SIG-M5 treated with dmso at 0.1 percent for 504 hours (cell line): Measurements from ENCODE around the gene AKAP6.

Experiments
- DNase-seq: peaks from one replicate; lab custom pipeline; 2025; ENCODE audit not compliant: unreplicated experiment; lab: John Stamatoyannopoulos, UW

Gene AKAP6

DNA sequence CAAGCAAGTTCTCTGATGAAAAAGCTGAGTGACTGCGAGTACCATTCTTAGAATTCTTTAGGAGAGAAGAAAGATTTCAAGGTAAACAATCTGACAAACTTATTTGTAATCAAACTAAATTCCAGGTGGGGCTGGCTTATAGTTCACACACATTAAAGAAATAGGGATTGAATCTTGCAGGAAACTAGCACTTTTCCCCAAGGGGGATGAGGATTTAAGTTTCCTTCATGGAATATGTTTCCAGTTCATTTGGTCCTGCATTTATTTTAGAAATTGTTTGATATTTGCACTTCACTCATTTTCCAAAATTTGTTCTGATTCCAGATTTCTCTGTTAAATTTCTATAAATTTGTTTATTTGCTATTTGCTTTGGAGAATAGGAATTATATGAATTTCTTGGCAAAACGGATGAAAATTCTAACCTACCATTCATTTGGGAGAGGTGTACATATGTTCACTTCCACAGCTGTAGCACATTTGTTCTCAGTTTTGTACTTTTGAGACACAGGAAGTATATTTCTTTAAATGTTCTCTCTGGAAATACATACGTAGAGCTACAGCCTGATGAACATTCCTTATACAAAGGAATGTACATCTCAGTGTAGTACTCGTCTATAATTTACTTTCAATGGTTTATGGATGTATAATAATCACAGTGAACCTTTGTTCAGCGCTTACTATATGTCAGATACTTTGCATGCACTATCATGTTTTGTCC, 145.5 kb downstream of the AKAP6 start:
- DNase-seq, result no peak

DNA sequence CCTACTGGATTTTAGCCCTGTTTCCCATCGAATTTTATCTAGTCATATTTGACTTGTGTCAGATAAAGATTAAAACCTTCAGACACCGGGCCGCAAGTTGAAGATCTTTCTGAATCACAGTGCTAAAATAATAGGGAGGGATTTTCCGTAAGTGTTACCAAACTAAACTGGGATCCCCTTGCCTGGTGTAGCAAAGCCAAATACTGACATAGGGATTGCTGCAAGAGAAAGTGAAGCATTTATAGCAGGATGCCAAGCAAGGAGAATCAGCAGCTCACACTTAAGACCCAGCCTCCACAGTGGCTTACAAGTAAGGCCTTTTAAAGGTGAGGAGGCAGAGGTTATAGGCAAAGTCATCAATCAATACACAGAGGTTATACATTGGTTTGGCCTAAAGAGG, 147.4 kb downstream of the AKAP6 start:
- DNase-seq, result no peak

DNA sequence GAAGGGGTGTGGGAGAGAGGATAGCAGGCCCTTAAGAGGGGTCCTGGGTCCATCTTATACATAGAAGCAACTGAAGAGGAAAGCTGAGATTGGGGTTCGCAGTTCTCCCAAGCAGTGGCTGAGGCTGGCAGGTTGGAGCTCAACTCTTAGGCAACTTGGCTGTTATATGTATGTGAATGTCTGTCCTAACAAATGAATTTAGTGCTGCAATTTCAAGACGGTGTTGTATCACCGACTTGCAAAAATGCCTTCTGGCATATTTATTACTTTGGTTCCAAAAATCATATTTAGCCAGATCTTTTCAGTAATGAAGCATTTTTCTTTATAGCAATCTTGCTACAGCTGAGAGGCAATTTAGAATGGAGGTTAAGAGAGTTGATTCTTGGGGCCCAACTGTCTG, 148.3 kb downstream of the AKAP6 start:
- no peak for DNase-seq

DNA sequence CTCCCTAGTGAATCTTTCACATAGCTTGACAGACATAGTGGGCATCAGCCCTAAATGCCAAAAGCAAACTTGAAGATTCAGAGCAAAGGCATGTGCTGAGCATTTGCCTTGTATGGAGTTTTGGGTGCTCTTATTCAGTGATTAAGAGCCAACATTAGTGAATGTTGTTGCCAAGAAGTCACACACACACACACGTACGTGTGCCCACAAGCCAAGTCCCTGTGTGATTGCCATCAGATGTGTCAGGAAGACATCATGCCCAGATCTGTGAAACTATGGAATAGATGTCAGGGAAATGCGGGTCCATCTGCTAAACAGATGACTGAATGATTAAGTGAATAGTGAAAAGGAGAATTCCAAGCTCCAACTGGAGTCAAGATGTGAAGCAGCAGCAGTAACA, 149.0 kb downstream of the AKAP6 start:
- DNase-seq, result no peak

DNA sequence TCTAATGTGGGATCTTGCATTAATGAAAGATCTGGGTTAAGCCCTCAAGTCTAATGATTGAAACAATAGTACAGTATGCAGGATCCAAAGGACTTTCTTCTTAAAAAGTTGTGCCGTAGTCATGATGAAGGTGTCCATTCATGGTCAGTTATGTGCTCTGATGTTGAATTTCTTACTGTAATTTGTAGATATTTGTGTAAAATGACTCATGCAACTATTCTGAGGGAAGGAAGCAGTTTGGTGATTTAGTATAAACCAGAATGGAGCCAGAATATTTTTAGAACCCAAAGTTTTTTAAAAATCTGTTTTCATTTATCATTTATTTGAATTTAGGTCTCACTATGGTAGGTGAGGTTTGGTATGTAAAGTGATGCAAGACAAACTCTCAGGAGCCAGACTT, 151.2 kb downstream of the AKAP6 start:
- no peak for DNase-seq

DNA sequence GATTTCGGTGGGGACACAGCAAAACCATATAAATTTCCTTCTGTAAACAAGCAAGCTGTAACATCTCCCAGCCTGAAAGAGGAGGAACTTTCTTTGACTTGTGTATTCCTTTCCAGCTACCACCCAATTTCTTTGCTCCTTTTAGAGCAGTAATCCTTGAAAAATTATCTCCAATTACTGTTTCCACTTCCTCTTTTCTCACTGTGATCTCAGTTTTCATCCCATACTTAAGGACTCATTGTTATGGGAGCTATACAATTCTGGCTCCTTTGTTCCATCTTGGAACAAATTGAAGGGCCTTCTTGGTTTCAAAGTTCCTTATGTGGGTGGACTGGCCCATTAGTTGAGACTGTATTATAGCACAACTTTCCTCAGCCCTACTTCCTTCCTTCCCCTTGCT, 152.6 kb downstream of the AKAP6 start:
- DNase-seq, result no peak

DNA sequence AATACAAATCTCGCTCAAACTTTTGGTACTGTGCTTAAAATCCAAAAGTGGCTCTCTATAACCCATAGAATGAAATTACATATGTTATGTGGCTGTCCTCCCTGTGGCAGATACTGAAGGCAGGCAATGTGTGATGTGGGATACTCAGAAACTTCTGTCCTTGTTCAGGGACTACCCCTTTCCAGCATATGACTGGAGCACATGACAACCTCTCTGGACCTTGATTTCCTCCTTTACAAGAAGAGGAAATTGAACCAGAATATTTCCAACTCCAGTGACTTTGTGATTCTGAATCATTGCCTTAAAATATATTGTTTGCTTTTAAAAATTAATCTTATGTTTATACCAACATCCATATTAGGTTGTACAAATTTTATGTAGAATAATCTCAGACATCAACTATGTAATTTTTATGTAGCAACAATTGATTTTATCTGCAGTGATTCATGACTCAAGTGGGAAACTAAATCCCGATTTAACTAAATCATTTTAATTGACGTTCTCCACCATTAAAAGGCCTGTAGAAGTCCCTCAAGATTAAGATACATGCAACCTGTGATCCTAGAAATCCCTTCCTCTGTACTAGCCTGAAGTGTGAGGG, 162.4 kb downstream of the AKAP6 start:
- no peak for DNase-seq

DNA sequence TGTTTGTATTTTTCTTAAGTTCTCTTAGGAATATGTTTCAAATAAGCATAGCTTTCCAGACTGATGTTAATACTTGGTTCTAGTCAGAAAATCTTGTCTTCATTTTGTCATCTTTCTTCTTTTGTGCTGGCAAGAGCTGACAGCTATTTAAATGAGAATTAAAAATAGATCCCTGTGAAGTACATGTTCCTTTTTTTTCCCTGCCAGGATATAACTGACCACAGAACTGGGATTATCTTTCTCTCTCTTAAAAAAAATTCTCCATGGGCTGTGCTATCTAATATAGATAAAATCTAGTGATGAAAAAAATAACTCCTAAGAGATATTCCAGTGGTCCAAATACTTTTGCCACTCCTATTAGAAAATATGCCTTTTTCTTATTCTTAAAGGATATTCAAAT, 163.4 kb downstream of the AKAP6 start:
- DNase-seq, result no peak

DNA sequence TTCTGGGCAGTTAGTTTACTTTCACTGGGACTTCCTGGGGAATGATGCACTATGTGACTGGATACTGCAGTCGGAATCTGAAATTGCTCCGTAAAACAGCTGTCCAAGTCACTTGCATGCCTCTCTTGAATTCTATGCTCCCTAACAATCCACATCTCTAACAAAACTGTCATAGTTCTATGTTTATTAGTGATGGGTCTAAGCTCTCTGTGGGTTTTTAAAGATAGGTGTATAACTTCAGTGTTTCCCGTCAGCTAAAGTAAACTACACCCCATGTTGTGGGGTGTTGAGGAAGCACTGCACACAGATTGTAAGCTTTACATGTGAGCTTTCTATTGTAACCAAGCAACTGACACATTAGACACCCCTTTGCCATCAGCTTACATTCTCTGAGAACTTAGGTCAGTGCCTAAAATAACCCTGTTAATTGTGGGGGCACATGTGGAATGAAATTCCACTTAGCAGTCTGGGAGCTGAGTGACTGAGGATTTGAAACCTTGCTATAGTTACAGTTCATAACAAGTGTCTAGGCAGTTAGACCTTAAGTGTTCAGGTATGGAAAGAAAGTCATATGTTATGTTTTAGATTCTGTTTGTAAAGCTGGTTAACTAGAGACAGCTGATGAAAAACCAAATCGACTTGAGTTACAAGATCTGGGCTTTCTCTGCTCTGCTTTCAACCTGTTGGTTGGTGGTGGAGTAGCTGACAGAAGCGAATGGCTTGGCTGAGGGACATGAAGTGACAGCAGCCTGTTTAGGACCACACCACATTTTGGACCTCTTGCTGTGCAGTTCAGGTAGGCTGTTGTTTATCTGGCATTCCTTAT, 165.7 kb downstream of the AKAP6 start:
- DNase-seq, result no peak

DNA sequence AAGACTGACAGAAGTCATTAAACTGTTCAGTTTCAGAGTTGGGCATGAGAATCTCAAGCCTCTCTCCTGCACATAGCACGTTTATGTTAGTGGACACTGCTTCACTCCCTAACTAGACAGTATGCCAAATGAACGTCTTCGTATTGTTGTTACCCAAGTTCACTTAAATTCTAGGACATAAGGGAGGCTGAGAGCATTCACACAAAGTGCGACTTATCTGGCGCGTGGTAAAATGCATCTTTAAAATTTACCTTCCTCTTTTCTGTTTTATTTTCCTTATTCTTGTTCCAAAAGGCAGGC, 166.3 kb downstream of the AKAP6 start:
- no peak for DNase-seq

DNA sequence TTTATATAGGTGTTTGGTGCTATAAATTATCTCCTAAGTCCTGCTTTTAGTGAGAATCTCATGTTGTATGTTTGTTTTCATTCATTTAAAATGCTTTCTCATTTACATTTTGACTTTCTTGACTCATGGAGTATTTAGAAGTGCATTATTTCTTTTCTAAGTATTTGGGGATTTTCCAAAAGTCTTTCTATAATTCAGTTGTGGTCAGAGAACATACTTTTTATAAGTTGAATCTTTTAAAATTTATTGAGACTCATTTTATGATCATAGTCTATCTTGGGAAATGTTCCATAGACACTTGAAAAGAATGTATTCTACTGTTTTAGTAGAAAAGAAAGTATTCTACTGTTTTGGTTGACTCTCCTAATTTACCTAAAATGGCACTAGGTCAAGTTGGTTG, 168.2 kb downstream of the AKAP6 start:
- DNase-seq, result no peak

DNA sequence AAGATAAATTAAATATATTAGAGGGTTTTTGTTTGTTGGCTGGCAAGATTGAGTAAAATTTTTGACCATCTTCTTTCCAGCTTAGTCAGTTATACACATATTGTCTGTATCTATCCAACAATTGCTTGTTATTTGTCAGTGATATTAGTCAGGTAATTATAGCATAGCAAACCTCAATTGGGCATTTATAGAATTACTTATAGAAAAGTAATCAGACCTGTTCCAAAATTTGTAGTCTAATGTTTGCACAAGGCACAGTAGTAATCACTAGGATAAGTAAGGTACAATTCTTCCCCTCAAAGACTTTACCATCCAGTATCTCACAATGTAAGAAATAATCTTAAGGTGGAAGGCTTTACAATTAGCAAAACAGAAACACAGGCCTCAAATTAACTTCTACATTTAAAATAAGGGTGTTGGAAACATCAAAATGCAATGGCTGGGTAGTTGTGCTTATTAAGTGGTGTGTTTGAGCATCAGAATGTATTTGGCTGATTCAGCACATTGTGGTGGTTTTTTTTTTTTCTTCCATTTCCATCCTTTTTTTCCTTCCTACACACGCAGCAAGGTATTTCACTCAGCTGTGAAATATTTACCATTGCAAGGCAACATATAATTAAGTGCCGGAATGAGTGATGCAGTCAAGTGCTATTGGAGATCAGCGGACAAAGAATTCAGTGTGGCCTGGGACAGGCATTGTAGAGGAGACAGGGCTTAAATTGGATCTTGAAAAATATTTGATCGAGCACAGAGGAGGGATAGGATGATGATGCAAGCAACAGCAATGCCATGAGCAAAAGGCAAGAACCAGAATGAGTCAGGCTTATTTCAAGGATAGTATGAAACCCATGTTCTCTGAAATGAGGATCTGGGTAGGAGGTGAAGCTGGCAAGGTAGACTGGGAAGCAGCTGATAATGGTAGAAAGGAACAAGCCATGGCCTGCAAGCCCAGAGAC, 178.2 kb downstream of the AKAP6 start:
- DNase-seq, result no peak

DNA sequence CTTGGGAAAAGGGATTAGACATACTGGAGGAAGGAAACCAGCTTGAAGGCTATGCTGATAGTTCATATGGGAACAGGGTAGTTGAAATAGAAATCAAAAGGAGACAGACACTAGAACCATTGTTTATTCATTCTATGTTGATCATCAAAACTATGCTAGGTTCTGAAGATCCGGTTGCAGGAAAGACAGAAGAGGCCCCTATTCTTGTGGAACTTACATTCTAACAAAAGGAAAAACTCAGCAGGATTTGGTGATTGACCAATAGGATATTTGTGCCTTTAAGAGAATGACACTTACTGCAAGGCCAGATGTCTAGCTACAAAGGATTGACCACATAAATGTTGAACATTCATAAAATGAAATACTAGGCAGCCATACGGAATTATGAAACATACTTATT, 179.2 kb downstream of the AKAP6 start:
- DNase-seq, result no peak

DNA sequence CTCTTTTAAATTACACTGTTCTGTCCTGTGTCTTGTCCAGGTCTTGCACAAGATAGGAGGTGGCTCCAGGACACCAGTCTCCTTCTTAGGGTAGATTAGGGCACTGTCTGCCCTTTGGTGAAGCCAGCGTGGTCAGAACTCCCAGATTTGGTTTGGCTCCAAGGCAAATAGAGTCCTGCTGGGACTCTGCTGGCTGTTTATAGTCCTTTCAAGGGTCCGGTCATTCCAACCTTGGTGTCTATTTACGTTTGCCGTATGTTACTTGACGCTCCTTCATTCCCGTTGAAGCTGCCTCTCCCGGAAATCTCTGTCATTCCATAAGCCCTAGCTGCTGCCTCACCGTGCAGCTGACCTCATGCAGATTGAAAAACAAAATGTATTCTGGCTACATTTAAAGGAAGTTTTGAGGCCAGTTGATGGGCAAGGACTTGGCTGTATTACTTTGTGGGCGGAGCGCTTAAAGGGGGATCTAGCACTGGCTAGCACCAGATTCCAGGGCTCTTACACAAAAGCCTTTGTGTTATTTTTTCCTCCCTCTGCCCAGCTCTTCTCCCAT, 180.6 kb downstream of the AKAP6 start:
- no peak for DNase-seq

DNA sequence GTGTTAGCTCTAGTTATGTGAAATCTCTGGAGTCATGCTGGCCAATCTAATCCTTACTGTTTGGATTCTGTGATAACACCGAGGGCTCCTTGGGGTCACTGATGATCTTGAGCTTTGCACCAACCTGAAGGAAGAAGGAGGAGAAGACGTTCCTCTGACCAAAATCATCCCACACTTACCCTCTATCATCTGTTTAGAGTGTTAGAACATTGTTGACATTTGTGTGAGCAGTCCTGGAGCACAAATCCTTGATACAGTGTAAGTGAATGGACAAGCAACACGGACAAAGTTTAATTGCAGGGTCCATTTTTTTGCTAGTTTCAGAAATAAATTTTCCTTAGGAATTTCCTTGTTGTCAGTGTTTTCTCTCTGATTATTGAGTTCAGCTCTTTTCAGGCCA, 181.7 kb downstream of the AKAP6 start:
- DNase-seq, result no peak

DNA sequence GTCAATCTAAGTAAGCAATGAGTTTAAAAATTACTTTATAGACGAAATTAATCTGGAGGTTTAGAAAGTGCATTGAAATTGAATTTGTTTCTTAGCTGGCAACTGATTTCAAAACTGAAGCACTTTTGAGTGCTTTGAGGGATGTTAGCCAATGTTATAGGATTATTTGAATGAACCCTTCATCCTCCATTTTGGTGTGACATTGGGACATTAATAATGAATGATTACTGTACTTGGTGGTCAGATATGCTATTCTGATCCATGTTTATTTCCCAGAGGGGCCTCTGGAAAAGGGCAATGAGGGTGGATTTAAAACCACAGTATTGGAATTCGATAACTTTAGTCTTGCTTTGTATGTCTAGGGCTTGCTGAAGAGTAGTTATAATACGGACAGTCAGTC, 183.2 kb downstream of the AKAP6 start:
- DNase-seq, result no peak

DNA sequence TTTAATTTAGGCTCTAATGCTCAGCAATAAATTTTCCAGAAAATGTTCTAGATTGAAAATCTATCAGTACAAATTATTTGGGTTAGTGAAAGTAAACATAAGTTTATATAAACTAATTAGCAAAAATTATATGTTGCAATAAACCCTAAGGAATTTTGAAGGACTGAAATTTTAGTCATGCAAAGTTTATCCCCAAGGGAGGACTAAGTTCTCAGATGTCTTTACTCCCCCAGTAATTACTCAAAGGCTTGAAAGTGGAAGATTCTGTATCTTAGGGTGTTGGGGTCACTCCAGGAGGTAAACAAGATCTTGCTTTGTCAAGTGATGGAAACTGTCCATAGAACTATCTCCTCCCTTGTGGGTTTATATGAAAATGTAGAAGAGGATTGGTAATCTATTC, 183.7 kb downstream of the AKAP6 start:
- DNase-seq, result no peak

DNA sequence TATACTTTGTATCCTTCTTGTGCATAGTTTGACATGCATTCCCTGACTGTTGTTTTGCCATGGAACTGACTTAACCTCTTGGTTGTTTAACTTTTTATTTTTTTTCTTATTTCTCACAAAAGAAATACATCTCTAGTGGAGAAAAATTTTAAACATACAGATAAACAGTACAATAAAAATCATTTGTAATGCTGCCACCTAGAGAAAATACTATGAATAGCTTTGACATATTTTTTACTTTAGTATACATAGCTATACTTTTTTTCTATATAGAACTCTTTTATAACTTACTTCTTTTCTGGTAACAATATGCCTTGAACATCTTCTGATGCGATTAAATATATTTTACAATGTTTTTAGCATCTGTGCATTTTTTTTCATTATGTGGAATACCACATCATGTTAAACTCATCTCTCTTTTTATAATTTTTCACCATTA, 184.5 kb downstream of the AKAP6 start:
- DNase-seq, result peak; percentile 1

DNA sequence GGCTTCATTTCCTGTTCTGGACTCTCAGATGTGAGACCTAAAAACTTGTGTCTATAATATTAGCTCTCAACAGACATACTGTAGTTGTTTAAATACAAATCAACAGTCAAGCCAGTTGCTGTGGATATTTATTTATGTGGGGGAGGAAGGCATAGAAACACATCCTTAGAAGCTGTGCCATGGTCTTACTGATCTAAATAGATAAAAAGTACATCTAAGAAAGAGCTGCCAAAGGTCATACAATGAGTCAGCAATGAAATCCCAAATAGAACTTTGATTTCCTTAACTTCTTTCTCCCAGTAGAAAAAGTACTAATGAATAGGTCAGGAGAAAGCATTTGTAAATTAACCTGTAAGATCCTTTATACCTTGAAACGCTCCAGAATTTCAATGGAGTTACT, 185.1 kb downstream of the AKAP6 start:
- DNase-seq, result no peak

DNA sequence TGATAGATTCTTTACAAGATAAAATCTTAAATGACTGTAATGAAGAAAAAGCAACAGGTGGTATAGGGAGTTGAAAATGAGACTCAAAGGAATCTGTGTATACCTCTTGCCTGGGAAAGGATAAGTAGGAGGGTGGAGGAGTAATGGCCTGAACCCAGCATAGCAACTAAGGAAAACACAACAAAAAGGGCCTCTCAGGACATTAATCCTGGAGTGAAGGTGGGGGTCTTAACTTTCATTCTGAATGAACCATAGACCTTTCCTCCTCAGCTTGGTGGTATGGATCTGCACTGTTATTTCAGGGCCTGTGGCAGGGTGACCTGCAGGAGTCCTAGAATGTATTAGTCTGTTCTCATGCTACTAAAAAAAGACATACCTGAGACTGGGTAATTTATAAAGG, 185.6 kb downstream of the AKAP6 start:
- no peak for DNase-seq
